Right cardiac atrium (tissue), 5 donors: ENCODE measurements around the gene SLC7A14. TPM values are rescaled to one million over a fixed set of nuclear protein-coding genes. Genes with fewer than 3 reads are reported as not detected.

Experiments
- ATAC-seq, 2 donors: fragments of 200-7000 bp; cut with Tn5 transposase; one replicate each; pipeline versions ENCODE4 v1.8.0 to v1.9.1; 2020; ENCODE audit warnings: moderate library complexity in 2 of 2, mild to moderate bottlenecking in 1 of 2
- DNase-seq, 3 donors: peaks; one replicate each; pipeline ENCODE4 v3.0.0-alpha.2; 2020
- H3K27ac ChIP-seq: one replicate; pipeline ENCODE4 v1.5.1; 2013; ENCODE audit warnings: mild to moderate bottlenecking, low read length, control low read depth, moderate library complexity
- H3K27me3 ChIP-seq: one replicate; pipeline ENCODE4 v1.6.1; 2013; ENCODE audit not compliant: control insufficient read depth, insufficient read depth
- H3K4me1 ChIP-seq: one replicate; pipeline ENCODE4 v1.6.1; 2013; ENCODE audit warnings: low read length; ENCODE audit not compliant: control insufficient read depth, insufficient read depth
- H3K4me3 ChIP-seq: one replicate; pipeline ENCODE4 v1.5.1; 2013; ENCODE audit warnings: low read length, control low read depth
- H3K9me3 ChIP-seq: one replicate; pipeline ENCODE4 v1.6.1; 2013; ENCODE audit warnings: low read length; ENCODE audit not compliant: control insufficient read depth
- WGBS: extraction: QIAGEN DNeasy Blood & Tissue Kit; methylation state at CpG from one replicate; pipeline ENCODE4 v1.1.7; 2013; 5-methylcytosine and 5-hydroxymethylcytosine counted together
- intact Hi-C, 4 donors: fragments of 100-400 bp; cut with DNase I; formaldehyde crosslinking; loops; one replicate each; pipeline versions ENCODE4 v1.11.0 to v1.14.0; 2022 to 2023
- polyA plus RNA-seq: library from polyadenylated mRNA; stranded (reverse); fragments of 200-250 nt; gene quantifications from one replicate; pipeline ENCODE4 v1.2.3, GENCODE V29; 2013
- total RNA-seq, 4 donors: library from RNA; stranded (reverse); fragmentation: NEBNext Ultra II Directional; extraction: Animal tissue kit (Norgen Biotek cat#: 25700); gene quantifications; one replicate each; pipeline ENCODE4 v1.2.1, GENCODE V29; 2021
- donor health status: healthy with polysubstance abuse.
- donor health status: DM: no; HTN: yes; CAD: no.
- donor health status: DM: no; HTN: no; CAD: no.
- donor health status: DM: no; HTN: yes; CAD: no; lungs with severe emphysema.
- donor health status: DM: yes; HTN: yes; CAD: no.

The SLC7A14 gene
- total and polyA plus RNA-seq, 5 donors: 0.05 to 0.06 TPM; not detected in 3

GRCh38 chr3:170611751-170612150 lies 25.9 kb upstream of the SLC7A14 start:
- H3K4me1 ChIP-seq: no peaks in the 10 kb centered on the region
- H3K9me3 ChIP-seq: no peaks in the 10 kb centered on the region
- intact Hi-C loops: no loop called here
- H3K27ac ChIP-seq: no peak overlapping the region
- no peak for ATAC-seq
- no peaks in the 10 kb centered on the region for H3K27me3 ChIP-seq
- H3K4me3 ChIP-seq: no peak overlapping the region
- no peak for DNase-seq
- 81% methylated on average over 2 of the region's 2 CpGs for WGBS

DNA sequence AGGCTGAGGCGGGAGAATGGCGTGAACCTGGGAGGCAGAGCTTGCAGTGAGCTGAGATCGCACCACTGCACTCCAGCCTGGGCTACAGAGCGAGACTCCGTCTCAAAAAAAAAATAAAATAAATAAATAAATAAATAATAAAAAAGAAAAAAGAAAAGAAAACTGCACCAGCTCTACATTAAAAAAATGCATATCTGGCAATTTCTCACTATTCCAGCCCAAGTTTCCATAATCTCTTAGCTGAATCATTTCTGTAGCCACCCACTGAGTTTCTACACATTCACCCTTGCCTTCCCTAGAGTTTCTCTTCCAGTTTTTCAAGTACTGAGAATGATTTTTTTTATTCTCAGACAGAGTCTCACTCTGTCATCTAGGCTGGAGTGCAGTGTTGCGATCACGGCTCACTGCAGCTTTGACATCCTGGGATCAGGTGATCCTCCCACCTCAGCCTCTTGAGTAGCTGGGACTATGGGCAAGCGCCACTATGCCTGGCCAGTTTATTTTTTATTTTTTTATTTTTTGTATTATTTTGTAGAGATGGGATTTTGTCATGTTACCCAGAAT lies 24.5 kb upstream of the SLC7A14 start:
- no peaks in the 10 kb centered on the region for H3K9me3 ChIP-seq
- ATAC-seq (no peak), DNase-seq (no peak)
- WGBS: 95% methylated on average over 8 of the region's 8 CpGs
- H3K27ac ChIP-seq: no peak overlapping the region
- no peaks in the 10 kb centered on the region for H3K4me1 ChIP-seq
- no peak overlapping the region for H3K4me3 ChIP-seq
- intact Hi-C loops: no loop called here
- H3K27me3 ChIP-seq: no peaks in the 10 kb centered on the region

DNA sequence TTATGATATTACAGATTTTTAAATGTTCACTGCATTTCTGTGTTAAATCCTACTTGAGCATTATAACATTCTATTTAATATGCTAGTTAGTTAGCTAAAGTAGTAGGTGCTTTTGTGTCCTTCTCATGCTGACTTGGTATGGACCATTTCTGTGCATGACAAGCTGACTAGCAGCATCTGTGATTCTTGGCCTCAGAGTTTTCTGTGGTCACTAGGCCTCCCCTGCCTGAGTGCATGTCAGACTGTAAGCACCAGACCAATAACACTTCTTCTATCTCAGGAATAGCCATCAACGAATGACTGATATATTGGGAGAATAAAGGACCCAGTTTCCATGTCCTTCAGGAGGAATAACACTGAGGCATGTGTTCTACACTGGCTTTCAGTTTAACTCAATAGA lies 22.6 kb upstream of the SLC7A14 start:
- Histone ChIP-seq H3K9me3 (no peaks in the 10 kb centered on the region), H3K4me1 (no peaks in the 10 kb centered on the region), H3K27ac (no peak overlapping the region), H3K27me3 (no peaks in the 10 kb centered on the region), H3K4me3 (no peak overlapping the region)
- WGBS: 63% methylated on average over 1 of the region's 1 CpG
- intact Hi-C loops: no loop called here
- DNase-seq (no peak), ATAC-seq (no peak)

DNA sequence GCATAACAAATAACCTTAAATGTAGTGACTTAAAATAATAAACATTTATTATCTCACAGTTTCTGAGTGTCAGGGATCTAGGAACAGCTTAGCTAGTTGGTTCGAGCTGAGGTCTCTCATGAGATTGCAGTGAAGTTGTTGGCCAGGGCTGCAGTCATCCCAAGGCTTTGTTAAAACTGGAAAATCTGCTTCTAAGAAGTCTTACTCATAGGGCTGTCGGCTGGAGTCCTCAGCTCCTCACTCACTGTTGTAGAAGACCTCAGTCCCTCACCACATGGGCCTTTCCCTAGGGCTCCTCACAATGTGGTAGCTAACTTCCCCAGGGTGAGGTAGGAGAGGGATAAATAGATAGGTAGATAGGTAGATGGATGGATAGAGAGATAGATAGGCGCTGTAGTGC lies 20.8 kb upstream of the SLC7A14 start:
- 64% methylated on average over 3 of the region's 3 CpGs for WGBS
- no peak for ATAC-seq
- Histone ChIP-seq H3K4me3 (no peak overlapping the region), H3K9me3 (no peaks in the 10 kb centered on the region), H3K27ac (no peak overlapping the region), H3K4me1 (no peaks in the 10 kb centered on the region), H3K27me3 (no peaks in the 10 kb centered on the region)
- no peak for DNase-seq
- intact Hi-C loops: no loop called here

GRCh38 chr3:170605490-170605889 lies 19.6 kb upstream of the SLC7A14 start:
- no peaks in the 10 kb centered on the region for H3K27me3 ChIP-seq
- H3K4me1 ChIP-seq: no peaks in the 10 kb centered on the region
- intact Hi-C loops: no loop called here
- no peaks in the 10 kb centered on the region for H3K9me3 ChIP-seq
- ATAC-seq (no peak), DNase-seq (no peak)
- H3K27ac ChIP-seq: no peak overlapping the region
- no peak overlapping the region for H3K4me3 ChIP-seq

DNA sequence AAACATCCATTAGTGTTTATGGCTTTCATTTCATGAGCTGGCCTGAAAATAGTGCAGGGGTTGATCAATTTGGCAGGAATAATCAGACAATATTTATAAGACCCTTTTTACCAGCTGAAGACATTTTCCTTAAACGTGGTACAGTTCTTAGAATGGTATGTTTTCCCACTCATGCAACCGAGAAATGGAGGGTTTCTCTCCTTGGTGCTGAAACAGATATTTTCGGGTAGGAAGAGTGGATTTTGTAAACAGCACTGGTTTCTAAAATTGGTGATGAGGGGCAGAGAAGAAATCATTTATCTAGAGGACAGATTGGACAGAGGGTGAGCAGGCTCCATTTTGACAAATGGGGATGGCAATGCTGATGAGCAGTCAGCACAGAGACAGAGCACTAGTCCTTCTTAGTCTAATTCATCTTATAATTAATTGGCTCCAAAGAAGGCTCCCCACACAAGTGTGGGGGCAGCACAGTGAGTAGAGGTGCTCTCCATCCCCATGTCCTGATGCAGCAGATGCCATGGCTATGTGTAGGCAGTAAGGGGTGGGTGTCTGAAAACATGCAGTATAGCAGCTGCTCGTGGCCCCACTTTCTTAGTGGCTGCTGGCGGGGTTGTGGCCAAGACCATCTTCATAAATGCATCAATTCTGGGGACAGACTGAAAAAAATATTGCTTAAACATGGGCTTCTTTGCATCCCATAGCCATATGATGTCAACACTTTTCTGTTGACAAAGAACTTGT lies 18.1 kb upstream of the SLC7A14 start:
- DNase-seq (no peak), ATAC-seq (no peak)
- H3K27ac ChIP-seq: no peak overlapping the region
- no peak overlapping the region for H3K4me3 ChIP-seq
- no peaks in the 10 kb centered on the region for H3K27me3 ChIP-seq
- H3K4me1 ChIP-seq: no peaks in the 10 kb centered on the region
- no peaks in the 10 kb centered on the region for H3K9me3 ChIP-seq
- 45% methylated on average over 5 of the region's 5 CpGs for WGBS
- intact Hi-C loops: no loop called here

GRCh38 chr3:170602556-170602955 lies 16.7 kb upstream of the SLC7A14 start:
- ATAC-seq (no peak), DNase-seq (no peak)
- Histone ChIP-seq H3K4me3 (no peak overlapping the region), H3K27me3 (no peaks in the 10 kb centered on the region), H3K27ac (no peak overlapping the region), H3K9me3 (no peaks in the 10 kb centered on the region), H3K4me1 (no peaks in the 10 kb centered on the region)
- 84% methylated on average over 1 of the region's 1 CpG for WGBS
- intact Hi-C loops: no loop called here

GRCh38 chr3:170600005-170600624 lies 14.2 kb upstream of the SLC7A14 start:
- DNase-seq: no peak
- 46% methylated on average over 4 of the region's 4 CpGs for WGBS
- intact Hi-C loops: no loop called here

GRCh38 chr3:170599091-170599490 lies 13.2 kb upstream of the SLC7A14 start:
- Histone ChIP-seq H3K27ac (no peak overlapping the region), H3K4me1 (no peaks in the 10 kb centered on the region), H3K9me3 (no peaks in the 10 kb centered on the region), H3K4me3 (no peak overlapping the region), H3K27me3 (no peaks in the 10 kb centered on the region)
- WGBS: 84% methylated on average over 1 of the region's 1 CpG
- no peak for ATAC-seq
- no peak for DNase-seq
- intact Hi-C loops: no loop called here

More at GRCh38 chr3:170600005-170600624, 14.2 kb upstream of the SLC7A14 start:
- no peaks in the 10 kb centered on the region for H3K4me1 ChIP-seq
- H3K27me3 ChIP-seq: no peaks in the 10 kb centered on the region
- no peaks in the 10 kb centered on the region for H3K9me3 ChIP-seq
- H3K4me3 ChIP-seq: no peak overlapping the region
- ATAC-seq: no peak
- H3K27ac ChIP-seq: no peak overlapping the region

DNA sequence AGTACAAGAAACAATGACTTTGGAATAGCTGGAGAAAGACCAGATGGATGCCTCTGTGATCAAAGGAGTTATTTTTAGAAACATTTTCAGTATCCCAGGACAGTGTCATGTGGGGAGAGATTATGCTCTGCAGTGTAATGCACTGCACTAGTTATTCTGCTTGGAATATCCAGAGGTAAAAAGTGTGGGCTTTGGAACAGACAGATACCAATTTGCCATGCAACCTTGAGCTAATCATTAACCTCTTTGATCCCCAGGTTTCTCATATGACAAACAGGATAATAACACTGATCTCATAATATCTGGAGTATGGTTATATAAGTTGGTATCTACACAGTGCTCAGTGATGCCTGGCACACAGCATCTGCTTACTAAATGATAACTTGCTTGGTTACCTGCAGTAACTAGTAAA lies 12.2 kb upstream of the SLC7A14 start:
- H3K4me1 ChIP-seq: no peaks in the 10 kb centered on the region
- H3K9me3 ChIP-seq: no peaks in the 10 kb centered on the region
- peak; percentile 54 to 71 for ATAC-seq
- no peaks in the 10 kb centered on the region for H3K27me3 ChIP-seq
- DNase-seq: no peak
- peak overlapping the region; percentile 27 for H3K27ac ChIP-seq
- intact Hi-C loops: no loop called here
- H3K4me3 ChIP-seq: no peak overlapping the region

DNA sequence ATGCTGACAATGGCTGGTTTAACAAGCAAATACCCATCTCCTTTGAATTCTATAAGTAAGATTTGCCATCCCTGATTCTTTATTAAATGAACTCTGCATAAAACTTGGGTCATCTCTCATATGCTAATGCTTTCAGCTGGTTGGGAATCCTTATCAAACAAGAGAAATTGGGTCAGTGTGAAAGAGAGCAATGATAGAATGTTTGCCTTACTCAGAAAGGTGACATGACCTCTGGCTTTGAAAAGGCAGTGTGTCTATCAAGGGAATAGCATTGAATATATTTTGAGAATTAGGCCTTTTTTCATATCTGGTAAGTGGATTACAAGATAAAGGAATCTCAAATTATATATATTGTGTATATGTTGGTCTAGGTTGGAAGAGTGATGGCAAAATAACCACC lies 8.7 kb upstream of the SLC7A14 start:
- ATAC-seq: no peak
- no peak for DNase-seq
- Histone ChIP-seq H3K27ac (no peak overlapping the region), H3K4me3 (no peak overlapping the region), H3K9me3 (no peaks in the 10 kb centered on the region), H3K4me1 (no peaks in the 10 kb centered on the region), H3K27me3 (no peaks in the 10 kb centered on the region)
- intact Hi-C loops: no loop called here
